ENCODE data around the gene MAP3K8.

MAP3K8 gene

DNA sequence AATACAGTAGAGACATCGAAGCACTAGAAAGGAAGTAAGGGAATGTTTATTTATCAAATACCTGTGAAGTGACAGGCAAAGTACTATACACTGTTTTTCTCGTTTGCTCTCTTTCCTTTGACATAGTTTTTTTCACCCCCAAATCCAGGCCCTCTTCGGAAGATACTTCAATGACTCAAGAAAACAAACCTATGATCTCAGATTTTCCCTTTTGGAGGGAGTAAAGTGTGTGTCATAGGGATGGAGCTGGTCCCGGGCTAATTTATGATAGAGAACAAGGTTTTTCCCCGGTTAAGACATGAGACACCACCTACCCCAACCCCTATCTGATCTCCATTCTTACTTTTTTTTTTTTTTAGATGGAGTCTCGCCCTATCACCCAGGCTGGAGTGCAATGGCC, 61.7 kb downstream of the MAP3K8 start:
- Histone ChIP-seq H3K9me3 (ENCODE audit: low read length) (no peaks in the 10 kb centered on the region), H3K9ac (ENCODE audit: low read length) (no peak overlapping the region), H3K27ac (ENCODE audit: low read depth, low read length) (no peak overlapping the region), H3K27me3 (ENCODE audit: control insufficient read depth in 1 of 2, insufficient read depth in 2 of 2, low read length in 2 of 2) (no peaks in the 10 kb centered on the region), H3K4me3 (ENCODE audit: low read depth in 1 of 2, low read length in 2 of 2) (no peak overlapping the region), H3K36me3 (ENCODE audit: insufficient read depth, low read length) (no peaks in the 10 kb centered on the region), H3K4me1 (ENCODE audit: insufficient read depth, low read length) (peaks cover 6% of the 10 kb centered on the region)

- H3K27me3 ChIP-seq (ENCODE audit: control insufficient read depth in 1 of 2, insufficient read depth in 2 of 2, low read length in 2 of 2), result no peaks in the 10 kb centered on the region
- no peaks in the 10 kb centered on the region for H3K36me3 ChIP-seq (ENCODE audit: insufficient read depth, low read length)
- H3K27ac ChIP-seq (ENCODE audit: low read depth, low read length), result no peak overlapping the region
- no peak overlapping the region for H3K4me3 ChIP-seq (ENCODE audit: low read depth in 1 of 2, low read length in 2 of 2)
- no peak overlapping the region for H3K9ac ChIP-seq (ENCODE audit: low read length)
- no peaks in the 10 kb centered on the region for H3K9me3 ChIP-seq (ENCODE audit: low read length)
- peaks cover 6% of the 10 kb centered on the region for H3K4me1 ChIP-seq (ENCODE audit: insufficient read depth, low read length)
Observed at GRCh38 chr10:30499816-30500215, 65.8 kb downstream of the MAP3K8 start.

DNA sequence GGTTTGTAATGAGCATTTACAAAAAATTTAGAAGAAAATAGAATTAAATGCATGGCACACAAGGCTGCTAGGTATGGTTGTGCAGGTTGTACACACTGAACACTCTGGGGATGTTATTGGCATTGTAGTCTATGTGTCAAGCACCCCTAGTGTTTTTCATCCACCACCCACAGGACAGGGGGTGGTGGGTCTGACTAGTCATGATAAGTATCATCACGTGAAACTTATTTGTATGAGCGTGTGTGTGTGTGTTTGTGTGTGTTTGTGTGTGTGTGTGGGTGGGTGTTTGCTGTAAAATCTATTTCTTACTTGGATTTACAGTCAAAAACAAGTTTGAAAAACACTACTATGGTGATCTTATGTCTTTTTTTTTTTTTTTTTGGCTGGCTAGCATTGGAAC, 66.5 kb downstream of the MAP3K8 start:
- no peaks in the 10 kb centered on the region for H3K9me3 ChIP-seq (ENCODE audit: low read length)
- no peaks in the 10 kb centered on the region for H3K27me3 ChIP-seq (ENCODE audit: control insufficient read depth in 1 of 2, insufficient read depth in 2 of 2, low read length in 2 of 2)
- H3K36me3 ChIP-seq (ENCODE audit: insufficient read depth, low read length), result no peaks in the 10 kb centered on the region
- H3K27ac ChIP-seq (ENCODE audit: low read depth, low read length), result no peak overlapping the region
- no peak overlapping the region for H3K9ac ChIP-seq (ENCODE audit: low read length)
- H3K4me1 ChIP-seq (ENCODE audit: insufficient read depth, low read length), result peaks cover 6% of the 10 kb centered on the region
- no peak overlapping the region for H3K4me3 ChIP-seq (ENCODE audit: low read depth in 1 of 2, low read length in 2 of 2)

GRCh38 chr10:30500963-30501504, 67.0 kb downstream of the MAP3K8 start:
- no peak overlapping the region for H3K27ac ChIP-seq (ENCODE audit: low read depth, low read length)

GRCh38 chr10:30502266-30503060, 68.5 kb downstream of the MAP3K8 start:
- no peaks in the 10 kb centered on the region for H3K27me3 ChIP-seq (ENCODE audit: control insufficient read depth in 1 of 2, insufficient read depth in 2 of 2, low read length in 2 of 2)
- H3K4me3 ChIP-seq (ENCODE audit: low read depth in 1 of 2, low read length in 2 of 2), result no peak overlapping the region
- no peak overlapping the region for H3K27ac ChIP-seq (ENCODE audit: low read depth, low read length)
- no peaks in the 10 kb centered on the region for H3K4me1 ChIP-seq (ENCODE audit: insufficient read depth, low read length)
- H3K9ac ChIP-seq (ENCODE audit: low read length), result no peak overlapping the region
- H3K9me3 ChIP-seq (ENCODE audit: low read length), result no peaks in the 10 kb centered on the region
- H3K36me3 ChIP-seq (ENCODE audit: insufficient read depth, low read length), result no peaks in the 10 kb centered on the region

More at GRCh38 chr10:30500963-30501504, 67.0 kb downstream of the MAP3K8 start:
- Histone ChIP-seq H3K36me3 (ENCODE audit: insufficient read depth, low read length) (no peaks in the 10 kb centered on the region), H3K9me3 (ENCODE audit: low read length) (no peaks in the 10 kb centered on the region), H3K4me3 (ENCODE audit: low read depth in 1 of 2, low read length in 2 of 2) (no peak overlapping the region), H3K4me1 (ENCODE audit: insufficient read depth, low read length) (peaks cover 6% of the 10 kb centered on the region), H3K9ac (ENCODE audit: low read length) (no peak overlapping the region), H3K27me3 (ENCODE audit: control insufficient read depth in 1 of 2, insufficient read depth in 2 of 2, low read length in 2 of 2) (no peaks in the 10 kb centered on the region)

DNA sequence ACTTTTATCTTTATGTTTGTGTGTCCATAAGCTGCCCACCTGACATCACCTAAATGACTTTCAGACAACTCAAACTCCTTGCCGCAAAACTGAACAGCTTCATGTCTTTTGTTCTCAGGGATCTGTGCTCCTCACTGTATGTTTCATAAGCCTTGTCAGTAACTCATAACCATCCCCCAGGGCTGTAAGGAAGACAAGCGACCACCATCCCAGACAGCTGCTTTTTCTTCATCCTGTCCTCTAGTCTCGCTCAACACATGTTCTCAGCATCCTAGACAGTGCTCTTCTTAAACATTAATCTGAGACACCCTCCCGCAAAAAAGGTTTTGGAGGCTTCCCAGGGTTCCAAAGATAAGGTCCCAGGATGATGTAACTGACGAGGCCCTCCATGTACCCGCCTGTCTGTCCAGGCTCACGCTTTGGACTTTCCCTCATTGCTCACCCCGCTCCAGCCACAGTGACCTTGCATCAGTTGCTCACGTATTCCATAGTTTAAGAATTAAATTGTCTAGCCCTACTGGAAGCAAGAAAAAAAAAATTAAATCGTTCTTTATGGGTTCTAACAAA, 69.8 kb downstream of the MAP3K8 start:
- Histone ChIP-seq H3K36me3 (ENCODE audit: insufficient read depth, low read length) (no peaks in the 10 kb centered on the region), H3K27ac (ENCODE audit: low read depth, low read length) (no peak overlapping the region), H3K9me3 (ENCODE audit: low read length) (no peaks in the 10 kb centered on the region), H3K9ac (ENCODE audit: low read length) (no peak overlapping the region), H3K4me3 (ENCODE audit: low read depth in 1 of 2, low read length in 2 of 2) (no peak overlapping the region), H3K4me1 (ENCODE audit: insufficient read depth, low read length) (no peaks in the 10 kb centered on the region), H3K27me3 (ENCODE audit: control insufficient read depth in 1 of 2, insufficient read depth in 2 of 2, low read length in 2 of 2) (no peaks in the 10 kb centered on the region)

GRCh38 chr10:30505543-30506298, 71.7 kb downstream of the MAP3K8 start:
- H3K9ac ChIP-seq (ENCODE audit: low read length), result no peak overlapping the region
- peaks cover 9% of the 10 kb centered on the region for H3K4me1 ChIP-seq (ENCODE audit: insufficient read depth, low read length)
- H3K4me3 ChIP-seq (ENCODE audit: low read depth in 1 of 2, low read length in 2 of 2), result no peak overlapping the region
- no peaks in the 10 kb centered on the region for H3K27me3 ChIP-seq (ENCODE audit: control insufficient read depth in 1 of 2, insufficient read depth in 2 of 2, low read length in 2 of 2)
- H3K36me3 ChIP-seq (ENCODE audit: insufficient read depth, low read length), result no peaks in the 10 kb centered on the region
- H3K9me3 ChIP-seq (ENCODE audit: low read length), result no peaks in the 10 kb centered on the region
- no peak overlapping the region for H3K27ac ChIP-seq (ENCODE audit: low read depth, low read length)

- Histone ChIP-seq H3K36me3 (ENCODE audit: insufficient read depth, low read length) (no peaks in the 10 kb centered on the region), H3K9ac (ENCODE audit: low read length) (no peak overlapping the region), H3K27me3 (ENCODE audit: control insufficient read depth in 1 of 2, insufficient read depth in 2 of 2, low read length in 2 of 2) (no peaks in the 10 kb centered on the region), H3K9me3 (ENCODE audit: low read length) (no peaks in the 10 kb centered on the region), H3K4me1 (ENCODE audit: insufficient read depth, low read length) (peaks cover 15% of the 10 kb centered on the region), H3K4me3 (ENCODE audit: low read depth in 1 of 2, low read length in 2 of 2) (no peak overlapping the region), H3K27ac (ENCODE audit: low read depth, low read length) (no peak overlapping the region)
Observed at GRCh38 chr10:30509508-30509907, 75.5 kb downstream of the MAP3K8 start.

DNA sequence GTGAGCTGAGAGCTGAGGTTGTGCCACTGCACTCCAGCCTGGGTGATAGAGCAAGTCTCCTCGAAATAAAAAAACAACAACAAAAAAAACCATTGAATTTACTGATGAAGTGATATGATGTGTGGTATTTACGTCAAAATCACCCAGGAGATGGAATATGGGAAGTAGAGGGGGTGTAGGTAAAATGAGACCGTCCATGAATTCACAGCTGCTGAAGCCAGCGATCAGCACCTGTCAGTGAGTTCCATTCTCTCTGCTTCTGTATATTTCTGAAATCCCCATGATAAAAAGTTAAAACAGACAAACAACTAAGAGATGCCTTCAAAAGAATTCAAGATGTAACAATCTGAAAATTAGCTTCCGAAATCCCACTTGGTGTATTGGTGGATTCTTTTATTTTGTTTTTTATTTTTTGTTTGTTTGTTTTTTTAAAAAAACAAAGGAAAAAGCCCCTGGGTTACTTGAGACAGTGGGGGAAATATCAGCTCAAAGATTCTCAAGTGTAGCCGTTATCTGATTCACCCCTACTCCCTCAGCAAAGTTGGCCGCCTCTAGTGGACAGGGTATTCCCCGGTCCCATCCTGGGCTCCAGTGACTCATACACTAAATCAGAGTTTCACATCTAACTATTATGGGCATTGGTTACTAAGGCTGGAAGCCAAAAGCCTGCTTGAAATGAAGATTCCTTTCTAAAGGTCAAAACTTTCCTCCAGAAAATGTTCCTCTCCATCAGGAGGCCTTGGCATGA, 76.4 kb downstream of the MAP3K8 start:
- H3K4me1 ChIP-seq (ENCODE audit: insufficient read depth, low read length), result peaks cover 15% of the 10 kb centered on the region
- no peaks in the 10 kb centered on the region for H3K36me3 ChIP-seq (ENCODE audit: insufficient read depth, low read length)
- no peaks in the 10 kb centered on the region for H3K27me3 ChIP-seq (ENCODE audit: control insufficient read depth in 1 of 2, insufficient read depth in 2 of 2, low read length in 2 of 2)
- H3K9ac ChIP-seq (ENCODE audit: low read length), result no peak overlapping the region
- H3K4me3 ChIP-seq (ENCODE audit: low read depth in 1 of 2, low read length in 2 of 2), result no peak overlapping the region
- H3K27ac ChIP-seq (ENCODE audit: low read depth, low read length), result no peak overlapping the region
- no peaks in the 10 kb centered on the region for H3K9me3 ChIP-seq (ENCODE audit: low read length)

GRCh38 chr10:30510932-30511700, 77.1 kb downstream of the MAP3K8 start:
- Histone ChIP-seq H3K9me3 (ENCODE audit: low read length) (no peaks in the 10 kb centered on the region), H3K27ac (ENCODE audit: low read depth, low read length) (no peak overlapping the region), H3K4me1 (ENCODE audit: insufficient read depth, low read length) (peaks cover 15% of the 10 kb centered on the region), H3K4me3 (ENCODE audit: low read depth in 1 of 2, low read length in 2 of 2) (no peak overlapping the region), H3K27me3 (ENCODE audit: control insufficient read depth in 1 of 2, insufficient read depth in 2 of 2, low read length in 2 of 2) (no peaks in the 10 kb centered on the region), H3K9ac (ENCODE audit: low read length) (no peak overlapping the region), H3K36me3 (ENCODE audit: insufficient read depth, low read length) (no peaks in the 10 kb centered on the region)
